OCI-LY7 (cell line): ENCODE results near the gene ENGASE. TPM values are rescaled to one million over a fixed set of nuclear protein-coding genes. Genes with fewer than 3 reads are reported as not detected.
"Not testable (repeated sequence)": the region's sequence is repeated elsewhere in the genome, so short reads cannot be mapped to it uniquely, and the experiment has no call there.

Experiments used
- BruUV-seq: library from RNA; stranded (reverse); fragments of 400-500 nt; replicated peaks from 2 replicates; lab custom pipeline; 2021; lab: Mats Ljungman, UMichigan
- CTCF ChIA-PET: fragments of 300-600 bp; sonication (Branson Sonifier 250); formaldehyde crosslinking; loops from one replicate; lab custom pipeline; 2022; ENCODE audit warnings: antibody characterized with exemption; ENCODE audit not compliant: unreplicated experiment; lab: Charles Lee
- POLR2A ChIA-PET: fragments of 300-600 bp; sonication (Branson Sonifier 250); formaldehyde crosslinking; loops from one replicate; lab custom pipeline; 2022; ENCODE audit warnings: antibody characterized with exemption; lab: Charles Lee
- DNase-seq: peaks from one replicate; pipeline ENCODE4 v3.0.0-alpha.2; 2015; ENCODE audit warnings: low spot score
- H2AFZ ChIP-seq: fragments of 200-600 bp; sonication (generic), shearing (Covaris generic); 2 replicates; pipeline ENCODE4 v1.6.1; 2014; ENCODE audit warnings: mild to moderate bottlenecking, antibody characterized with exemption, low read length, moderate library complexity
- H3K27ac ChIP-seq: fragments of 200-600 bp; sonication (generic); 2 replicates; pipeline ENCODE4 v1.5.1; 2014; ENCODE audit warnings: mixed run types, low read depth, mild to moderate bottlenecking, moderate library complexity, low read length, inconsistent platforms; ENCODE audit not compliant: poor library complexity, severe bottlenecking
- H3K36me3 ChIP-seq: fragments of 200-600 bp; sonication (generic); 2 replicates; pipeline ENCODE4 v1.6.1; 2014; ENCODE audit warnings: mild to moderate bottlenecking, antibody characterized with exemption, low read length, moderate library complexity, mixed read lengths; ENCODE audit not compliant: insufficient read depth
- H3K4me1 ChIP-seq: fragments of 200-600 bp; sonication (generic); 2 replicates; pipeline ENCODE4 v1.5.1; 2014; ENCODE audit warnings: mild to moderate bottlenecking, low read length; ENCODE audit not compliant: insufficient read depth, poor library complexity, severe bottlenecking
- H3K4me2 ChIP-seq: fragments of 200-600 bp; sonication (generic); 2 replicates; pipeline ENCODE4 v1.6.1; 2014; ENCODE audit warnings: mild to moderate bottlenecking, low read length
- H3K4me3 ChIP-seq: fragments of 200-600 bp; sonication (generic); 2 replicates; pipeline ENCODE4 v1.5.1; 2014; ENCODE audit warnings: mild to moderate bottlenecking, low read depth, low read length; ENCODE audit not compliant: poor library complexity, severe bottlenecking
- H3K79me2 ChIP-seq: fragments of 200-600 bp; sonication (generic); 2 replicates; pipeline ENCODE4 v1.6.1; 2016; ENCODE audit warnings: low read depth, mild to moderate bottlenecking, low read length, moderate library complexity, mixed read lengths; ENCODE audit not compliant: insufficient read depth
- H3K9me2 ChIP-seq: fragments of 200-600 bp; sonication (generic); 2 replicates; pipeline ENCODE4 v1.6.1; 2016; ENCODE audit warnings: mild to moderate bottlenecking, low read length, mixed read lengths; ENCODE audit not compliant: insufficient read depth
- H3K9me3 ChIP-seq: fragments of 200-600 bp; sonication (generic); 2 replicates; pipeline ENCODE4 v1.6.1; 2014; ENCODE audit warnings: mild to moderate bottlenecking, mixed run types, low read length, mixed read lengths
- H4K20me1 ChIP-seq: fragments of 200-600 bp; sonication (generic); 2 replicates; pipeline ENCODE4 v1.6.1; 2014; ENCODE audit warnings: mild to moderate bottlenecking, antibody characterized with exemption, low read length, moderate library complexity, mixed read lengths; ENCODE audit not compliant: insufficient read depth
- EZH2phosphoT487 ChIP-seq: fragments of 200-600 bp; sonication (generic); IDR thresholded peaks from 2 replicates; pipeline ENCODE4 v1.6.1; 2018; ENCODE audit warnings: low read depth, borderline replicate concordance, mild to moderate bottlenecking, mixed run types, antibody characterized with exemption, low read length, moderate library complexity, mixed read lengths
- intact Hi-C: fragments of 100-400 bp; cut with micrococcal nuclease; formaldehyde crosslinking; loops from one replicate; pipeline ENCODE4 v1.10.0; 2022; ENCODE audit not compliant: unreplicated experiment
- total RNA-seq, 2 experiments: library from RNA; depleted of rRNA in 1 of 2; stranded (reverse); fragments of >200 nt in 1 of 2; shearing (Covaris generic) in 1 of 2; gene quantifications; 2 replicates each; pipeline ENCODE4 v1.2.3, GENCODE V29; 2014 to 2022
- TF ChIP-seq, protein P1 (sequence below): fragments of 200-600 bp; sonication (generic); conservative IDR thresholded peaks from 2 replicates; pipeline ENCODE4 v1.5.1; 2014; ENCODE audit warnings: mild to moderate bottlenecking, antibody characterized with exemption, low read length, moderate library complexity, mixed read lengths

Gene ENGASE
- total RNA-seq, 2 experiments from 2014 or later = 8.4 to 35.1 TPM

- no peak overlapping the region for H2AFZ ChIP-seq
- POLR2A ChIA-PET = no interaction called here
- intact Hi-C loops = no loop called here
- no peaks in the 10 kb centered on the region for H3K4me1 ChIP-seq
- TF ChIP-seq, protein P1, sequence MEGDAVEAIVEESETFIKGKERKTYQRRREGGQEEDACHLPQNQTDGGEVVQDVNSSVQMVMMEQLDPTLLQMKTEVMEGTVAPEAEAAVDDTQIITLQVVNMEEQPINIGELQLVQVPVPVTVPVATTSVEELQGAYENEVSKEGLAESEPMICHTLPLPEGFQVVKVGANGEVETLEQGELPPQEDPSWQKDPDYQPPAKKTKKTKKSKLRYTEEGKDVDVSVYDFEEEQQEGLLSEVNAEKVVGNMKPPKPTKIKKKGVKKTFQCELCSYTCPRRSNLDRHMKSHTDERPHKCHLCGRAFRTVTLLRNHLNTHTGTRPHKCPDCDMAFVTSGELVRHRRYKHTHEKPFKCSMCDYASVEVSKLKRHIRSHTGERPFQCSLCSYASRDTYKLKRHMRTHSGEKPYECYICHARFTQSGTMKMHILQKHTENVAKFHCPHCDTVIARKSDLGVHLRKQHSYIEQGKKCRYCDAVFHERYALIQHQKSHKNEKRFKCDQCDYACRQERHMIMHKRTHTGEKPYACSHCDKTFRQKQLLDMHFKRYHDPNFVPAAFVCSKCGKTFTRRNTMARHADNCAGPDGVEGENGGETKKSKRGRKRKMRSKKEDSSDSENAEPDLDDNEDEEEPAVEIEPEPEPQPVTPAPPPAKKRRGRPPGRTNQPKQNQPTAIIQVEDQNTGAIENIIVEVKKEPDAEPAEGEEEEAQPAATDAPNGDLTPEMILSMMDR = no peak
- TF ChIP-seq EZH2phosphoT487 = no peak
- no peaks in the 10 kb centered on the region for H3K9me2 ChIP-seq
- H3K4me3 ChIP-seq = no peak overlapping the region
- H3K27ac ChIP-seq = no peak overlapping the region
- DNase-seq = no peak
- no TSS peak for BruUV-seq
- CTCF ChIA-PET = no interaction called here
- H3K4me2 ChIP-seq = no peak overlapping the region
- H3K79me2 ChIP-seq = no peaks in the 10 kb centered on the region
- H3K9me3 ChIP-seq = no peaks in the 10 kb centered on the region
- no peaks in the 10 kb centered on the region for H4K20me1 ChIP-seq
- H3K36me3 ChIP-seq = no peaks in the 10 kb centered on the region
Measured at GRCh38 chr17:79029327-79030009, 45.2 kb upstream of the ENGASE start.

DNA sequence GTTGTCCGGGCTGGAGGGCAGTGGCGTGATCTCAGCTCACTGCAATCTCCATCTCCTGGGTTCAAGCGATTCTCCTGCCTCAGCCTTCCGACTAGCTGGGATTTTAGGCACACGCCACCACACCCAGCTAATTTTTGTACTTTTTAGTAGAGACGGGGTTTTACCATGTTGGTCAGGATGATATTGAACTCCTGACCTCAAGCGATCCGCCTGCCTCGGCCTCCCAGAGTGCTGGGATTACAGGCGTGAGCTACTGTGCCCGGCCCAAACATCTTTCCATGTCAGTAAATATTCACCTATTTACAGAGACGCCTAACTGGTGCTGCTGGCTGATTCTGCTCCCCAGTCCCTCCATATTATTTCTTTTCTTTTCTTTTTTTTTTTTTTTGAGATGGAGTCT is 44.0 kb upstream of the ENGASE start:
- H3K9me3 ChIP-seq, POLR2A ChIA-PET, H3K79me2 ChIP-seq, H3K4me1 ChIP-seq, H3K4me2 ChIP-seq, intact Hi-C loops, H3K9me2 ChIP-seq, H3K27ac ChIP-seq, H4K20me1 ChIP-seq, H3K4me3 ChIP-seq, DNase-seq, CTCF ChIA-PET, H2AFZ ChIP-seq, BruUV-seq, H3K36me3 ChIP-seq: not testable (repeated sequence)

- BruUV-seq = no TSS peak
- POLR2A ChIA-PET = no interaction called here
- Histone ChIP-seq H3K36me3 (no peaks in the 10 kb centered on the region), H3K27ac (no peak overlapping the region), H3K4me1 (no peaks in the 10 kb centered on the region), H3K79me2 (no peaks in the 10 kb centered on the region), H3K9me2 (no peaks in the 10 kb centered on the region), H2AFZ (no peak overlapping the region), H3K4me3 (no peak overlapping the region), H3K4me2 (no peak overlapping the region), H3K9me3 (no peaks in the 10 kb centered on the region), H4K20me1 (no peaks in the 10 kb centered on the region)
- no peak for DNase-seq
- intact Hi-C loops = no loop called here
- TF ChIP-seq EZH2phosphoT487 = no peak
- TF ChIP-seq, protein P1 = no peak
- CTCF ChIA-PET = interaction anchor here (0.5 kb wide), 1 partner anchor 177 kb away, joined by 3 read pairs; no protein-coding TSS in a partner anchor
Measured at GRCh38 chr17:79031996-79032875, 42.4 kb upstream of the ENGASE start.
